ENCODE results near the gene CCT2.

CCT2 gene

GRCh38 chr12:69630191-69630590 lies 44.9 kb downstream of the CCT2 start:
- Histone ChIP-seq H3K27ac (no peak overlapping the region), H3K4me3 (no peak overlapping the region)

DNA sequence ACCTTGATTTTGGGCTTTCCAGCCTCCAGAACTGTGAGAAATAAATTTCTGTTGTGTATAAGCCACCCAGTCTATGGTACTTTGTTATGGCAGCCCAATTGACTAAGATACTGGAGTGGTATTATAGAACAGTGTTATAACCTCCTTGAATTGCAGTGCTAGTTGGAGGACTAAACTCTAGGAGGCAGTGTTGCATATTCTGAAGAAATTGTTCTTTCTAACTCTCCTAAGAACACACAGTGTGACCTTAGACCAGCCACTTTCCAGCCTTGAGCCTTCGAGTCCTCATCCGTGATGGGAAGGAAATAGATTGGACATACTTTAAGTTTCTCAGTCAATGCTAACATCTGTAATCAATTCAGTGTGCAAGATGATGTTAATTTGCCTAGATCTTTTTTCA lies 47.8 kb downstream of the CCT2 start:
- H3K4me3 ChIP-seq: no peak overlapping the region

DNA sequence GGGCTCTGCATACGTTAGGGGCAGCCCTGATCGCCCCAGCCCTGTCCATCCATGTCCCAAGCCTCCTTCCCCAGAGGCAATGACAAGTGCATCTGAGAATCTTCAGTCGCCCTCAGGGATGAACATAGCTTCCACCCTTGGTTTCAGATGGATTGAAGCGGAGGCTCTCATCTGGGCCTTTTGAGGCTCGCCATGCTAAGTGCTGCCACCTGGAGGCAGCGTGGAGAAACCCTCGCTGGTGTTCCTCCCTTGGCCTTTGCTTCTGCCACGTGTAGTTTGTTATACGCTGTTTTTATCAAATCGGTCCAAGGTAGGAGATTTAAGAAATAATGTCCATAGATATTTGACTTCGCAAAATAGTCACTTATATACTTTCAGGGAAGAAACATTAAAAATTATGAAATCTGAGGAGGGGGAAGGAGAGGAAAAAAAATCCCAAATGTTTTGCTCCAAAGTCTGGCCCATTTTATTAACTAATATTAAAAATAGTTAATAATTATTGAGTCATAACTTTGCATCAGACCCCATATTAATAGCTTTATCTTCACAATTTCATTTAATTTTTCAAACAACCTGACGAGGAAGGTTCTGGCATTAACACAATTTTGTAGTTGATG lies 54.2 kb downstream of the CCT2 start:
- no peak overlapping the region for H3K27ac ChIP-seq
- no peak overlapping the region for H3K4me3 ChIP-seq

More for the DNA sequence above, 47.8 kb downstream of the CCT2 start:
- H3K27ac ChIP-seq: no peak overlapping the region

DNA sequence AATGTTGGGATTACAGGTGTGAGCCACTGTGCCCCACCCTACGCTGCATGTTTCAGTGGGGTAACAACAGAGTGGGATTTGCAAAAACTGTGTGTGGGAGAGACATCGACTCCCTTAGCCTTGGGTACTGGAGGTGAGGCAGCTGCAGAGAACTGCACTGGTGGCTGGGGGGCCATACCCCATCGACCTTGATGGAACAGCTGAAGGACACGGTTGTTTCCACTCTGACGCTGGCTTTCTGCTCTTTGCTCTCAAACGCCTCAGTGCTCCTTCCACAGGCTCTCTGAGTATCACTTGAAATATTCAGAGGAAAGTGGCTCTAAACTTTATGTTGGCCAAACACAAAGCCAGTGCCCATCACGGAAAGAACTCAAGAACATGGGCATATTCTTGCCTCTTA lies 56.3 kb downstream of the CCT2 start:
- no peak overlapping the region for H3K27ac ChIP-seq

GRCh38 chr12:69642531-69642930 lies 57.3 kb downstream of the CCT2 start:
- H3K27ac ChIP-seq: no peak overlapping the region
- H3K4me3 ChIP-seq: no peak overlapping the region

More for the DNA sequence above, 56.3 kb downstream of the CCT2 start:
- H3K4me3 ChIP-seq: no peak overlapping the region

- H3K4me3 ChIP-seq: no peak overlapping the region
- H3K27ac ChIP-seq: no peak overlapping the region
Measured at GRCh38 chr12:69644511-69644910, 59.3 kb downstream of the CCT2 start.

- Histone ChIP-seq H3K27ac (no peak overlapping the region), H3K4me3 (no peak overlapping the region)
Measured at GRCh38 chr12:69645031-69645430, 59.8 kb downstream of the CCT2 start.

DNA sequence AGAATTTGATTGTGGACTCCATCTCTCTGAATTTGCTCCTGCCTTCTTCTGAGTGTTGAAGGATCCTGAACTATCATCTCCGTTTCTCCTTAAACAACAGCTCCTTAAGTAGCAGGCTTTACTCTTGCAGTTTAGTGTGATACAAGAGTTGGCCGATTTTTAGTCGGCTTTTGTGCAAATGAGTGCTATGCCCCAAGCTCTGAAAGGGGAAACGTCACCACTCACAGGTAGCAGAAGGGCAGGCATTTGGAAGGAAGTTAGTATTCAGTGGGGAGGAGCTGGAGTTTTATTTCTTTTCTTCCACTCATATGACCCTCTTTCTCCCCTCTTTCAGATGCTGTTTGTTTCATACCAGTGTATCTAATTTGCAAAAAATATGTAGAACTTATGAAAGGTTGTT lies 61.9 kb downstream of the CCT2 start:
- Histone ChIP-seq H3K4me3 (no peak overlapping the region), H3K27ac (no peak overlapping the region)

DNA sequence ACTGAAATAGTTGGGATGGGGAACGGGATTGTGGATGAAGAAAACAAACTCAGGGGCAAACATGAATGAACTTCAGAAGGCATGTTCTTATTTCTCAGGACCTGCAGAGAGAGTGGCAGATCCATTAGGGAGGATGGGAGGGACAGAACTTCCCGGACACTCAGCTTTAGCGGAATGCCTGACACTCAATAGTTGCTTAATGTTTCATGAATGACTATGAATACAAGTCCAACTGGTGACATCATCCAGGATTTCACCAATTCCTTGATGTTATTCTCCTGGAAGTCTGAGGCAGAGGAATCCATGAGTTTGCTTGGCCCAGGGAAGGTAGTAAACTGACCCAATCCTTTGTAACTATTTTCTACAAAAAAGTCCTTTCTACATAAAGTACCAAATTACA lies 63.2 kb downstream of the CCT2 start:
- H3K27ac ChIP-seq: no peak overlapping the region
- H3K4me3 ChIP-seq: no peak overlapping the region

DNA sequence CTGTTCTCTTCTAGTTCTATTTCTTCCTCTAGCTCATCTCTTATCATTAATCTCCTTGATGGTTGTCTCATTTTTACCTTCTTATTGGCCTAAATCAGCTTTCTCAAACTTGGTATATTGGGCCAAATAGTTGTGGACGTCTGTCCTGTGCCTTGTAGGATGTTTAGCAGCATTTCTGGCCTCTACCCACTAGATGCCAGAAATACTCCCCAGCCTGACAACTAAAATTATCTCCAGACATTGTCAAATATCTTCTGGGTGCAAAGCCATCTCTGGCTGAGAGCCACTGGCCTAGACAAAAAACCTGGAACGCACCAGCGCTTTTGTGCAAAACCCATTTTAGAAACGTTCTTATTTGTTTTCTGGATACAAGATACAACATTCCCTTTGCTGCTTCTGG lies 64.3 kb downstream of the CCT2 start:
- Histone ChIP-seq H3K27ac (no peak overlapping the region), H3K4me3 (no peak overlapping the region)
